ENCODE data around the gene CEP164. TPM values are rescaled to one million over a fixed set of nuclear protein-coding genes. Genes with fewer than 3 reads are reported as not detected.
"Not testable (repeated sequence)": the region's sequence is repeated elsewhere in the genome, so short reads cannot be mapped to it uniquely, and the experiment has no call there.

Gene CEP164
- total RNA-seq, 1 donor from 2014 or later, result 36.1 TPM

- TF ChIP-seq EZH2 (IDR thresholded peaks at IDR 0.05; ENCODE audit: insufficient read depth, low read length), result no peak
- TF ChIP-seq CTCF (IDR thresholded peaks at IDR 0.05; ENCODE audit: insufficient read depth, low read depth, low read length), result no peak
- H3K4me3 ChIP-seq (ENCODE audit: insufficient read depth, low read depth, low read length), result no peak overlapping the region
- H3K4me2 ChIP-seq (ENCODE audit: low read length), result no peak overlapping the region
- H3K36me3 ChIP-seq (ENCODE audit: insufficient read depth, low read length), result no peaks in the 10 kb centered on the region
- Mint-ChIP-seq H3K9me3 (ENCODE audit: unreplicated experiment) (peaks cover 4% of the 10 kb centered on the region), H3K4me3 (ENCODE audit: unreplicated experiment) (no peak overlapping the region), H3K27ac (ENCODE audit: unreplicated experiment) (no peak overlapping the region), H3K4me1 (ENCODE audit: low read depth, unreplicated experiment) (peaks cover 8% of the 10 kb centered on the region), H3K27me3 (ENCODE audit: low read depth, unreplicated experiment) (peaks cover 21% of the 10 kb centered on the region), H3K36me3 (ENCODE audit: low read depth, unreplicated experiment) (peaks cover 2% of the 10 kb centered on the region)
- H3K27ac ChIP-seq (ENCODE audit: low read depth, low read length), result no peak overlapping the region
- DNase-seq (ENCODE audit: low read depth) (no peak), FAIRE-seq (no peak)
- H3K9ac ChIP-seq (ENCODE audit: low read length), result no peak overlapping the region
- peaks cover 4% of the 10 kb centered on the region for H3K27me3 ChIP-seq (ENCODE audit: insufficient read depth, low read length)
- no peaks in the 10 kb centered on the region for H3K4me1 ChIP-seq (ENCODE audit: insufficient read depth, low read length)
- no peak overlapping the region for H2AFZ ChIP-seq (ENCODE audit: low read depth, low read length)
- no peaks in the 10 kb centered on the region for H4K20me1 ChIP-seq (ENCODE audit: insufficient read depth, low read length)
- no peaks in the 10 kb centered on the region for H3K79me2 ChIP-seq (ENCODE audit: insufficient read depth, low read length)
- no peaks in the 10 kb centered on the region for H3K9me3 ChIP-seq (ENCODE audit: insufficient read depth, low read depth, low read length)
These were observed 126.4 kb downstream of the CEP164 start for GRCh38 chr11:117453886-117454563.

GRCh38 chr11:117454564-117454917 lies 126.9 kb downstream of the CEP164 start:
- H3K9ac ChIP-seq (ENCODE audit: low read length), result no peak overlapping the region
- DNase-seq (ENCODE audit: low read depth) (no peak), FAIRE-seq (no peak)
- no peak overlapping the region for H2AFZ ChIP-seq (ENCODE audit: low read depth, low read length)
- Mint-ChIP-seq H3K4me1 (ENCODE audit: low read depth, unreplicated experiment) (peaks cover 5% of the 10 kb centered on the region), H3K36me3 (ENCODE audit: low read depth, unreplicated experiment) (peaks cover 2% of the 10 kb centered on the region), H3K27ac (ENCODE audit: unreplicated experiment) (no peak overlapping the region), H3K4me3 (ENCODE audit: unreplicated experiment) (no peak overlapping the region), H3K9me3 (ENCODE audit: unreplicated experiment) (peaks cover 4% of the 10 kb centered on the region), H3K27me3 (ENCODE audit: low read depth, unreplicated experiment) (peaks cover 24% of the 10 kb centered on the region)
- TF ChIP-seq CTCF (IDR thresholded peaks at IDR 0.05; ENCODE audit: insufficient read depth, low read depth, low read length), result no peak
- TF ChIP-seq EZH2 (IDR thresholded peaks at IDR 0.05; ENCODE audit: insufficient read depth, low read length), result no peak
- no peak overlapping the region for H3K4me2 ChIP-seq (ENCODE audit: low read length)
- no peaks in the 10 kb centered on the region for H4K20me1 ChIP-seq (ENCODE audit: insufficient read depth, low read length)
- no peak overlapping the region for H3K4me3 ChIP-seq (ENCODE audit: insufficient read depth, low read depth, low read length)
- H3K9me3 ChIP-seq (ENCODE audit: insufficient read depth, low read depth, low read length), result no peaks in the 10 kb centered on the region
- H3K27me3 ChIP-seq (ENCODE audit: insufficient read depth, low read length), result peaks cover 4% of the 10 kb centered on the region
- H3K79me2 ChIP-seq (ENCODE audit: insufficient read depth, low read length), result no peaks in the 10 kb centered on the region
- H3K27ac ChIP-seq (ENCODE audit: low read depth, low read length), result no peak overlapping the region
- no peaks in the 10 kb centered on the region for H3K4me1 ChIP-seq (ENCODE audit: insufficient read depth, low read length)
- H3K36me3 ChIP-seq (ENCODE audit: insufficient read depth, low read length), result no peaks in the 10 kb centered on the region

- H3K9ac ChIP-seq (ENCODE audit: low read length), result no peak overlapping the region
- H3K9me3 Mint-ChIP-seq (ENCODE audit: unreplicated experiment), result peaks cover 4% of the 10 kb centered on the region
- H4K20me1 ChIP-seq (ENCODE audit: insufficient read depth, low read length), result no peaks in the 10 kb centered on the region
- H3K4me1 ChIP-seq (ENCODE audit: insufficient read depth, low read length), result no peaks in the 10 kb centered on the region
- no peaks in the 10 kb centered on the region for H3K79me2 ChIP-seq (ENCODE audit: insufficient read depth, low read length)
- no peaks in the 10 kb centered on the region for H3K36me3 ChIP-seq (ENCODE audit: insufficient read depth, low read length)
- no peak overlapping the region for H3K4me2 ChIP-seq (ENCODE audit: low read length)
- DNase-seq (ENCODE audit: low read depth), result no peak
- no peak overlapping the region for H3K27ac ChIP-seq (ENCODE audit: low read depth, low read length)
- no peak for TF ChIP-seq CTCF (IDR thresholded peaks at IDR 0.05; ENCODE audit: insufficient read depth, low read depth, low read length)
- no peak for TF ChIP-seq EZH2 (IDR thresholded peaks at IDR 0.05; ENCODE audit: insufficient read depth, low read length)
- H3K27me3 Mint-ChIP-seq (ENCODE audit: low read depth, unreplicated experiment), result peaks cover 34% of the 10 kb centered on the region
- no peak for FAIRE-seq
- H3K27ac Mint-ChIP-seq (ENCODE audit: unreplicated experiment), result no peak overlapping the region
- no peak overlapping the region for H3K4me3 Mint-ChIP-seq (ENCODE audit: unreplicated experiment)
- no peak overlapping the region for H2AFZ ChIP-seq (ENCODE audit: low read depth, low read length)
- H3K4me3 ChIP-seq (ENCODE audit: insufficient read depth, low read depth, low read length), result no peak overlapping the region
- peaks cover 4% of the 10 kb centered on the region for H3K27me3 ChIP-seq (ENCODE audit: insufficient read depth, low read length)
- H3K36me3 Mint-ChIP-seq (ENCODE audit: low read depth, unreplicated experiment), result no peaks in the 10 kb centered on the region
- peaks cover 12% of the 10 kb centered on the region for H3K4me1 Mint-ChIP-seq (ENCODE audit: low read depth, unreplicated experiment)
- no peaks in the 10 kb centered on the region for H3K9me3 ChIP-seq (ENCODE audit: insufficient read depth, low read depth, low read length)
These were observed 128.5 kb downstream of the CEP164 start for GRCh38 chr11:117456027-117456720.

- H3K9me3 Mint-ChIP-seq (ENCODE audit: unreplicated experiment); H3K9ac ChIP-seq (ENCODE audit: low read length); H3K27ac Mint-ChIP-seq (ENCODE audit: unreplicated experiment); H3K4me3 ChIP-seq (ENCODE audit: insufficient read depth, low read depth, low read length); FAIRE-seq; H3K4me3 Mint-ChIP-seq (ENCODE audit: unreplicated experiment); H3K36me3 Mint-ChIP-seq (ENCODE audit: low read depth, unreplicated experiment); H3K9me3 ChIP-seq (ENCODE audit: insufficient read depth, low read depth, low read length); H3K79me2 ChIP-seq (ENCODE audit: insufficient read depth, low read length); H2AFZ ChIP-seq (ENCODE audit: low read depth, low read length); H3K27me3 ChIP-seq (ENCODE audit: insufficient read depth, low read length); H4K20me1 ChIP-seq (ENCODE audit: insufficient read depth, low read length); H3K27ac ChIP-seq (ENCODE audit: low read depth, low read length); H3K4me2 ChIP-seq (ENCODE audit: low read length); H3K36me3 ChIP-seq (ENCODE audit: insufficient read depth, low read length); H3K4me1 ChIP-seq (ENCODE audit: insufficient read depth, low read length); DNase-seq (ENCODE audit: low read depth): not testable (repeated sequence)
- Mint-ChIP-seq H3K27me3 (ENCODE audit: low read depth, unreplicated experiment) (peaks cover 37% of the 10 kb centered on the region), H3K4me1 (ENCODE audit: low read depth, unreplicated experiment) (peaks cover 12% of the 10 kb centered on the region)
These were observed 129.0 kb downstream of the CEP164 start for GRCh38 chr11:117456721-117457029.

Data from astrocyte (in vitro differentiated cells and primary cell).